Trophoblast cell (in vitro differentiated cells and primary cell): Measurements from ENCODE around the gene PGK1.
A peak's percentile ranks its signal among the peaks of the same experiment; 100 is the strongest.
"Not testable (repeated sequence)": the region's sequence is repeated elsewhere in the genome, so short reads cannot be mapped to it uniquely, and the experiment has no call there.

Experiments used
- DNase-seq, 2 donors: peaks; one replicate each; pipeline ENCODE4 v3.0.0-alpha.2; 2016
- H2AFZ ChIP-seq: 2 replicates; pipeline ENCODE4 v1.6.1; 2013; ENCODE audit warnings: low read length, moderate library complexity, mild to moderate bottlenecking; ENCODE audit not compliant: insufficient read depth, poor library complexity
- H2AK5ac ChIP-seq: 2 replicates; pipeline ENCODE4 v1.6.1; 2013; ENCODE audit warnings: mild to moderate bottlenecking, low read length
- H2BK120ac ChIP-seq: 2 replicates; pipeline ENCODE4 v1.6.1; 2013; ENCODE audit warnings: low read length, mild to moderate bottlenecking, moderate library complexity; ENCODE audit not compliant: insufficient read depth, poor library complexity
- H2BK12ac ChIP-seq: 2 replicates; pipeline ENCODE4 v1.6.1; 2013; ENCODE audit warnings: mild to moderate bottlenecking, low read length, moderate library complexity
- H2BK5ac ChIP-seq: 2 replicates; pipeline ENCODE4 v1.6.1; 2013; ENCODE audit warnings: low read length, low read depth, moderate library complexity, mild to moderate bottlenecking; ENCODE audit not compliant: poor library complexity
- H3K14ac ChIP-seq: 2 replicates; pipeline ENCODE4 v1.6.1; 2013; ENCODE audit warnings: mild to moderate bottlenecking, low read length
- H3K18ac ChIP-seq: 2 replicates; pipeline ENCODE4 v1.6.1; 2013; ENCODE audit warnings: mild to moderate bottlenecking, low read length
- H3K23ac ChIP-seq: 2 replicates; pipeline ENCODE4 v1.6.1; 2013; ENCODE audit warnings: low read length
- H3K27ac ChIP-seq: 2 replicates; pipeline ENCODE4 v1.5.1; 2013; ENCODE audit warnings: low read depth, mild to moderate bottlenecking, inconsistent platforms, low read length, moderate library complexity
- H3K27me3 ChIP-seq: 2 replicates; pipeline ENCODE4 v1.6.1; 2013; ENCODE audit warnings: inconsistent platforms, mild to moderate bottlenecking, low read length, moderate library complexity; ENCODE audit not compliant: insufficient read depth
- H3K36me3 ChIP-seq, 2 experiments: 1 replicate in 1 of 2; 2 replicates in 1 of 2; pipeline ENCODE4 v1.6.1; 2013; ENCODE audit warnings: low read length in 2 of 2, mild to moderate bottlenecking in 2 of 2, moderate library complexity in 1 of 2; ENCODE audit not compliant: insufficient read depth in 2 of 2, control insufficient read depth in 1 of 2
- H3K4ac ChIP-seq: 2 replicates; pipeline ENCODE4 v1.6.1; 2013; ENCODE audit warnings: low read depth, mild to moderate bottlenecking, low read length, moderate library complexity
- H3K4me1 ChIP-seq, 2 experiments: 1 replicate in 1 of 2; 2 replicates in 1 of 2; pipeline ENCODE4 v1.6.1; 2013; ENCODE audit warnings: low read length in 2 of 2, mild to moderate bottlenecking in 2 of 2, moderate library complexity in 1 of 2; ENCODE audit not compliant: insufficient read depth in 2 of 2, control insufficient read depth in 1 of 2
- H3K4me2 ChIP-seq: 2 replicates; pipeline ENCODE4 v1.6.1; 2013; ENCODE audit warnings: inconsistent platforms, mild to moderate bottlenecking, low read length, moderate library complexity
- H3K4me3 ChIP-seq: 2 replicates; pipeline ENCODE4 v1.5.1; 2013; ENCODE audit warnings: mild to moderate bottlenecking, low read depth, low read length, inconsistent platforms
- H3K79me1 ChIP-seq: one replicate; pipeline ENCODE4 v1.6.1; 2013; ENCODE audit warnings: low read length
- H3K79me2 ChIP-seq: 2 replicates; pipeline ENCODE4 v1.6.1; 2013; ENCODE audit warnings: low read length, mild to moderate bottlenecking; ENCODE audit not compliant: control insufficient read depth, insufficient read depth, poor library complexity
- H3K9ac ChIP-seq: 2 replicates; pipeline ENCODE4 v1.6.1; 2013; ENCODE audit warnings: mild to moderate bottlenecking, low read length
- H3K9me3 ChIP-seq: 2 replicates; pipeline ENCODE4 v1.6.1; 2013; ENCODE audit warnings: low read depth, mild to moderate bottlenecking, control low read depth, inconsistent platforms, low read length; ENCODE audit not compliant: insufficient read depth
- H4K12ac ChIP-seq: 2 replicates; pipeline ENCODE4 v1.6.1; 2013; ENCODE audit warnings: low read depth, mild to moderate bottlenecking, low read length, moderate library complexity
- H4K8ac ChIP-seq: 2 replicates; pipeline ENCODE4 v1.6.1; 2013; ENCODE audit warnings: low read depth, mild to moderate bottlenecking, low read length, moderate library complexity
- H4K91ac ChIP-seq: one replicate; pipeline ENCODE4 v1.6.1; 2013; ENCODE audit warnings: low read depth, mild to moderate bottlenecking, low read length, moderate library complexity
- WGBS: extraction: QIAGEN DNeasy Blood & Tissue Kit; methylation state at CpG from one replicate; pipeline ENCODE4 v1.1.7; 2013; ENCODE audit warnings: missing lambda C conversion rate; ENCODE audit not compliant: insufficient read length, insufficient coverage; ENCODE audit errors: extremely low coverage; 5-methylcytosine and 5-hydroxymethylcytosine counted together

Gene PGK1

GRCh38 chrX:78140206-78140605 is 36.2 kb downstream of the PGK1 start:
- WGBS, result no CpG with 5 or more reads among the region's 9 CpGs

DNA sequence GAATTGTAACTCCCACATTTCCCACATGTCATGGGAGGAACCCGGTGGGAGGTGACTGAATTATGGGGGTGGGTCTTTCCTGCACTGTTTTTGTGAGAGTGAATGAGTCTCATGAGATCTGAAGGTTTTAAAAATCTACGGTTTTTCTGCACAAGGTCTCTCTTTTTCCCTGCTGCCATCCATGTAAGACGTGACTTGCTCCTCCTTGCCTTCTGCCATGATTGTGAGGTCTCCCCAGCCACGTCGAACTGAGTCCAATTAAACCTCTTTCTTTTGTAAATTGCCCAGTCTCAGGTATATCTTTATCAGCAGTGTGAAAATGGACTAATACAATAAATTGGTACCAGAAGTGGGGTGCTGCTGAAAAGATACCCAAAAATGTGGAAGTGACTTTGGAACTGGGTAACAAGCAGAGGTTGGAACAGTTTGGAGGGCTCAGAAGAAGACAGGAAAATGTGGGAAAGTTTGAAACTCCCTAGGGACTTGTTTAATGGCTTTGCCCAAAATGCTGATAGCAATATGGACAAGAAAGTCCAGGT is 43.0 kb downstream of the PGK1 start:
- not testable (repeated sequence) for H2BK5ac ChIP-seq, H4K91ac ChIP-seq, H3K79me1 ChIP-seq, H3K4me3 ChIP-seq, H3K36me3 ChIP-seq, H3K4me2 ChIP-seq, H4K8ac ChIP-seq, H3K27ac ChIP-seq, H3K9me3 ChIP-seq, H3K79me2 ChIP-seq, H3K27me3 ChIP-seq, H2AK5ac ChIP-seq, DNase-seq, H3K14ac ChIP-seq, H3K4me1 ChIP-seq, H3K18ac ChIP-seq, H2AFZ ChIP-seq, H3K4ac ChIP-seq, H2BK120ac ChIP-seq, H3K9ac ChIP-seq, H4K12ac ChIP-seq, H3K23ac ChIP-seq, H2BK12ac ChIP-seq
- WGBS, result no CpG with 5 or more reads among the region's 5 CpGs

More at GRCh38 chrX:78140206-78140605, 36.2 kb downstream of the PGK1 start:
- Histone ChIP-seq H2BK5ac (no peak overlapping the region), H3K36me3 (no peaks in the 10 kb centered on the region), H3K23ac (no peak overlapping the region), H3K4ac (no peak overlapping the region), H3K79me2 (peaks cover 3% of the 10 kb centered on the region), H2BK12ac (no peak overlapping the region), H3K27me3 (no peaks in the 10 kb centered on the region), H3K79me1 (peaks cover 3% of the 10 kb centered on the region), H2AFZ (no peak overlapping the region), H3K14ac (no peak overlapping the region), H3K4me3 (no peak overlapping the region), H2AK5ac (no peak overlapping the region), H4K91ac (no peak overlapping the region), H3K27ac (no peak overlapping the region), H3K9me3 (no peaks in the 10 kb centered on the region), H3K4me1 (no peaks in the 10 kb centered on the region), H3K4me2 (no peak overlapping the region), H3K18ac (no peak overlapping the region), H2BK120ac (no peak overlapping the region), H4K8ac (peak overlapping the region; percentile 43), H4K12ac (no peak overlapping the region), H3K9ac (no peak overlapping the region)
- DNase-seq, result no peak

DNA sequence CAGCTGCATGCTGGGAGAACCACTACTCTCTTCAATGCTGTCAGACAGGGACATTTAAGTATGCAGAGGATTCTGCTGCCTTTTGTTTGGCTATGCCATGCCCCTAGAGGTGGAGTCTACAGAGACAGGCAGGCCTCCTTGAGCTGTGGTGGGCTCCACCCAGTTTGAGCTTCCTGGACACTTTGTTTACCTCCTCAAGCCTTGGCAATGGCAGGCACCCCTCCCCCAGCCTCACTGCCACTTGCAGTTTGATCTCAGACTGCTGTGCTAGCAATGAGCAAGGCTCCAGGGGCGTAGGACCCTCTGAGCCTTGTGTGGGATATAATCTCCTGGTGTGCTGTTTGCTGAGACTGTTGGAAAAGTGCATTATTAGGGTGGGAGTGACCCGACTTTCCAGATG is 53.3 kb downstream of the PGK1 start:
- not testable (repeated sequence) for H3K4ac ChIP-seq, H3K79me1 ChIP-seq, H3K9ac ChIP-seq, H2BK12ac ChIP-seq, H2BK120ac ChIP-seq, H3K4me1 ChIP-seq, H3K18ac ChIP-seq, H3K79me2 ChIP-seq, H3K4me2 ChIP-seq, H3K14ac ChIP-seq, H3K23ac ChIP-seq, H3K27ac ChIP-seq, H2AFZ ChIP-seq, H3K4me3 ChIP-seq, H4K8ac ChIP-seq, H2BK5ac ChIP-seq, H3K27me3 ChIP-seq, DNase-seq, H3K36me3 ChIP-seq, H4K91ac ChIP-seq, H3K9me3 ChIP-seq, H2AK5ac ChIP-seq, H4K12ac ChIP-seq
- no CpG with 5 or more reads among the region's 2 CpGs for WGBS

GRCh38 chrX:78157846-78158245 is 53.8 kb downstream of the PGK1 start:
- not testable (repeated sequence) for H3K4me2 ChIP-seq, H2BK120ac ChIP-seq, H2AFZ ChIP-seq, H2BK12ac ChIP-seq, H3K14ac ChIP-seq, H3K9me3 ChIP-seq, H3K79me2 ChIP-seq, H3K27ac ChIP-seq, H2BK5ac ChIP-seq, H4K8ac ChIP-seq, H2AK5ac ChIP-seq, H4K91ac ChIP-seq, H3K79me1 ChIP-seq, H3K4me3 ChIP-seq, H3K4ac ChIP-seq, H3K23ac ChIP-seq, DNase-seq, H3K4me1 ChIP-seq, H3K36me3 ChIP-seq, H3K27me3 ChIP-seq, H4K12ac ChIP-seq, H3K18ac ChIP-seq, H3K9ac ChIP-seq
- WGBS, result no CpG with 5 or more reads among the region's 10 CpGs
